Left renal pelvis (tissue), 4 donors: ENCODE measurements around the gene PGGHG. TPM values are rescaled to one million over a fixed set of nuclear protein-coding genes. Genes with fewer than 3 reads are reported as not detected.
"Not testable (repeated sequence)": the region's sequence is repeated elsewhere in the genome, so short reads cannot be mapped to it uniquely, and the experiment has no call there.

Experiments
- DNase-seq, 4 donors: peaks; one replicate each; pipeline ENCODE4 v3.0.0-alpha.2; 2013; ENCODE audit warnings: low read depth in 4 of 4, low spot score in 3 of 4
- polyA plus RNA-seq, 4 donors: library from polyadenylated mRNA; unstranded; fragments of 120-200 nt; gene quantifications; one replicate each; pipeline ENCODE4 v1.2.1, GENCODE V29; 2013; ENCODE audit not compliant: insufficient read length in 4 of 4

Gene PGGHG
- polyA plus RNA-seq, 4 donors = 8.3 to 25.1 (median 16.7) TPM

GRCh38 chr11:326842-327580, 38.1 kb downstream of the PGGHG start:
- no peak for DNase-seq

GRCh38 chr11:327581-327923, 38.6 kb downstream of the PGGHG start:
- DNase-seq = no peak

DNA sequence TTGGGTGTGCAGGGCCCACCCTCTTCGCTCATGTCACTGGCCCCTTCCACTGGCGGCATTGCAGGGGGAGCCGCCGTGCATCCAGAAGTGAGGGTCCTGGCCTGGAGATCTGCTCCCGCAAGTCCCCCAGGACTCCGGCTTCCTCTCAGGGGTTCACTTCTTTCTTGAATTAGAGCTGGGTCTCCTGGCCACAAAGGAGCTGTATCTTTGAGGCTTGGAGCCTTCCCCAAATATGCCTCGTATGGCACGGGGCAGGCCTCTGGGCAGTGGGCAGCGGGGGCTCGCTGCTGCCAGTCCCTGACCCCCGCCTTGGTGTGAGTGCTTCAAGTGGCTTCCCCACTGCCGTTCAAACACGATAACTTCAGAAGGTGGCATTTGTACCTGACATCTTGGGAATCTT, 39.1 kb downstream of the PGGHG start:
- DNase-seq = no peak

DNA sequence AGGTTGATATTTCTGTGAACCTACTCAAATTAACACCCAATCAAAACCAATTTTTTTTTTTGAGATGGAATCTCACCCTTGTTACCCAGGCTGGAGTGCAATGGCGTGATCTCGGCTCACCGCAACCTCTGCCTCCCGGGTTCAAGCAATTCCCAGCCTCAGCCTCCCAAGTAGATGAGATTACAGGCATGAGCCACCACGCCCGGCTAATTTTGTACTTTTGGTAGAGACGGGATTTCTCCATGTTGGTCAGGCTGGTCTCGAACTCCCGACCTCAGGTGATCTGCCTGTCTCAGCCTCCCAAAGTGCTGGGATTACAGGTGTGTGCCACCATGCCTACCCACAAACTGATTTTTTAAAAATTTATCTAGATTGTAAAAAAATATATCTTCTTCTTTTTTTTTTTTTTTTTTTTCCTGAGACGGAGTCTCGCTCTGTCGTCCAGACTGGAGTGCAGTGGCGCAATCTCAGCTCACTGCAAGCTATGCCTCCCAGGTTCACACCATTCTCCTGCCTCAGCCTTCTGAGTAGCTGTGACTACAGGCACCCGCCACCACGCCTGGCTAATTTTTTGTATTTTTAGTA, 39.7 kb downstream of the PGGHG start:
- not testable (repeated sequence) for DNase-seq

GRCh38 chr11:329886-330253, 40.9 kb downstream of the PGGHG start:
- DNase-seq = no peak

GRCh38 chr11:330307-330693, 41.4 kb downstream of the PGGHG start:
- DNase-seq = no peak

GRCh38 chr11:330694-331357, 41.9 kb downstream of the PGGHG start:
- DNase-seq = no peak

DNA sequence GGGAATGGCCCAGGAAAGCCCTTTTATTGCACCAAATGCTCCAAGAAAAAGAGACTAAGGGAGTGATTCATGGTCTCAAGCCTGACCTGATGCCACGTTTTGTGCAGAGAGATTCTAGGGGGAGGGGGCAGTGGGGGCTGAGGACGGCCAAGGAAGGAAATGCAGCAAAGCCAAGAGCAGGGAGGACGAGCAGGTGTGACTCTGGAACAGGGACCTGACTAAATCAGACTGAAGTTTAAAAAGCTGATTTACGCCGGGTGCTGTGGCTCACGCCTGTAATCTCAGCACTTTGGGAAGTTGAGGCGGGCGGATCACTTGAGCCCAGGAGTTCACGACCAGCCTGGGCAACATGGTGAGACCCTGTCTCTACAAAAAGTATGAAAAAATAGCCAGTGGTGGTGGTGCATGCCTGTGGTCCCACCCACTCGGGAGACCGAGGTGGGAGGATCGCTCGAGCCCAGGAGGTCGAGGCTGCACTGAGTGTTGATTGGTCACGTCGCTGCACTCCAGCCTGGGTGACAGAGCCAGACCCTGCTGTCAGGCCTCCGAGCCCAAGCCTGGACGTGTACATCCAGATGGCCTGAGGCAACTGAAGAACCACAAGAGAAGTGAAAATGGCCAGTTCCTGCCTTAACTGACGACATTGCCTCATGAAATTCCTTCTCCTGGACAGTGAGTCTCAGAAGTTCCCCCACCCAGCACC, 42.6 kb downstream of the PGGHG start:
- no peak for DNase-seq

DNA sequence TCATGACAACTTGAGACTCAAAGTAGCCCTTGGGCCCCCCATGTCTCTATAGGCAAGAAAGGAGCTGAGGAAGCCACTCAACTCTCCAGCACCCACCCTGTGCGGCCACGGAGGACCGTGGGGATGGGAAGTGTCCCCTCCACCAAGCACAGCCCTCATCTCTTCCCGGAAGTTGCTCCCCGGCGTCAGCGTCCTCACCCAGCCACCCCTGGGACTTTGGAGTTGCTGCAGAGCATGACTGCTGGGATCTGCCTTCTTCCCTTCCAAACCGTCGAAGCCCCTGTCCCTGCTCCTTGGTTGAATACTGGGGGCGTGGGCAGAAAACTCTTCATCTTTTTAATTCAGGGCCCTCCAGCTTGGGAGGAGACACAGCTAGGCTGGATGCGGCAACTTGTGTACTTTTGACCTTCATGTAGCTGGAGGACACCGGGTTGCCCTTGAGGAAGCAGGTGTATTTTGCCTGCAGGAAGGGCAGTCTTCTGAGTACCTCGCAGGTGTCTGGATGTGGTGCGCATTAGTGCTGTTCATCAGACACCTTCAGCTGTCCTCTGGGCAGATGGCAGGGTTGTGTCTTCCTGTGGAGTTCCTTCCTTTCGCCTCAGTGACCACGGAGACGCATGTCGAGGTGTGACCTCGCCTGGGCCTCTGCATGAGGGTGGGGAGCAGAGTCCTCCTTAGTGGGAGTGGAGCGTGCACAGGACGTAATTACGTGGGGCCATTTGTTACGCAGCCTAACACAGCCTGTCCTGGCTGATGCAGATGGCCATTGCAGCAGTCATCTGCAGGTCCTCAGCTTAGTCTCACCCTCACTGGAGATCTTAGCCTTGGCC, 43.9 kb downstream of the PGGHG start:
- no peak for DNase-seq

DNA sequence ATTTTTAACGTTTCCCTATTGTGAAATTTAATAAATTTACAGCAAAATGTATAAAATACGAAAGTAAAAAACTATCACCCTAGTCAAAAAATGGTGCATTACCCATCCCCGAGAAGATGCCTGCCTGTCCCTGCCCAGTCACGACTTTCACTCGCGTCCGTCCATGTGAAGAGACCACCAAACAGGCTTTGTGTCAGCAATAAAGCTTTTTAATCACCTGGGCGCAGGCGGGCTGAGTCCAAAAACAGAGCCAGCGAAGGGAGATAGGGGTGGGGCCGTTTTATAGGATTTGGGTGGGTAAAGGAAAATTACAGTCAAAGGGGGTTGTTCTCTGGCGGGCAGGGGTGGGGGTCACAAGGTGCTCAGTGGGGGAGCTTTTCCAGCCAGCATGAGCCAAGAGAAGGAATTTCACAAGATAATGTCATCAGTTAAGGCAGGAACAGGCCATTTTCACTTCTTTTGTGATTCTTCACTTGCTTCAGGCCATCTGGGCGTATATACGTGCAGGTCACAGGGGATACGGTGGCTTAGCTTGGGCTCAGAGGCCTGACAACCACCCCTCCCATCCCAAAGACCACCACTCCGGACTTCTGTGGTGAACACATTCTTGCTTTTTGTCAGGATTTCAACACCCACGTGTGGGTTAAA, 44.8 kb downstream of the PGGHG start:
- not testable (repeated sequence) for DNase-seq

GRCh38 chr11:334264-334994, 45.5 kb downstream of the PGGHG start:
- DNase-seq = no peak

GRCh38 chr11:335779-336658, 47.1 kb downstream of the PGGHG start:
- DNase-seq = no peak

DNA sequence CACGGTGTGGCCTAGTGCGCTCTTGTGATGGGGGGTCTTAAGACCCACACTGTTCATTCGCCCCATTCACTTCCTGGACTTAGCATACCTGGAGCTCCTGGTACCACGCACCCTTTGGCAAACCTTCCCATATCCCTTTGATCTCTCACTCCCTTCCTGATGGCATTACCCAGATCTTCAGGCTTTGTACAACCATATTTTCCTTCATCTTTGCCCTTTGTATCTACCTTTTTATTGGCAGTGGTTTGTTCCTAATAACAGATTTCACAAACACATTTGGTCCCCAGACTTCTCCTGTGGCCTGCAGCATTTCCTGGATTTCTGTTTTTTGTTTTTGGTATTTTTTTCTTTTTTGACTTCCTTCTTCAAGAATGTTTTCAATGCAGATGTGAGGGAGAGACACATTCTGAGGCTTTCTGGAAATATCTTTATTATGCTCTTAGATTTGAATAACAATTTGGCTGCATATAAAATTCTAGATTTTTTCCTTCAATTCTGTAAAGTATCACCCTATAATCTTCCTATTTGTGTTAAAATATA, 47.8 kb downstream of the PGGHG start:
- no peak for DNase-seq

DNA sequence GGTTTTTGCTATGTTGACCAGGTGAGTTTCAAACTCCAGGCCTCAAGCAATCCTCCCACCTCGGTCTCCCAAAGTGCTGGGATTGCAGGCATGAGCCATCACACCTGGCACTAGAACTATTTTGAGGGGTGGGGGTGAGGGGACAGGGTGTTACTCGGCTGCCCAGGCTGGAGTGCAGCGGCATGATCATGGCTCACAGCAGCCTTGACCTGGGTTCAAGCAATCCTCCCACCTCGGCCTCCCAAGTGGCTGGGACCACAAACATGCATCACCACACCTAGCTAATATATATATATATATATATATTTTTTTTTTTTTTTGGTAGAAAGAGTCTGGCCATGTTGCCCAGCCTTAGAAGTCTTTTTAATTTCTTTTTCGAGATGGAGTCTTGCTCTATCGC, 48.8 kb downstream of the PGGHG start:
- no peak for DNase-seq

DNA sequence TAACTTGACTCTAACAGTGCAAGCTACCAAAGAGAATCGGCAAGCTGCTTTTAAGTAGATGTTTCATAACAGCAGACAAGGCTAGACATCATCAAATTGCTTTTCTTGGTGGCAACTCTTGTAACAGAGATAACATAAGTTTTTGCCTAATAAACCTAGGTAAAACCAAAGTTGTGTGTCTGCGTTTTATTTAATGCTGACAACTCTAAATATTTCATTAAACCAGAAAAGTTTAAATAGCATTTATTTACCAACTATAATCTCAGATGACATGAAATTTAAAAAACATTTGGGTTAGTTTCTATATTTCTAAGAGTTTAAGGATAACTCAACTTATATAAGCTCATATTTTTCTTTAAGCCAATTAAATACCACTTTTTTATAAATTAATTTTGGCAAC, 51.0 kb downstream of the PGGHG start:
- DNase-seq = no peak

DNA sequence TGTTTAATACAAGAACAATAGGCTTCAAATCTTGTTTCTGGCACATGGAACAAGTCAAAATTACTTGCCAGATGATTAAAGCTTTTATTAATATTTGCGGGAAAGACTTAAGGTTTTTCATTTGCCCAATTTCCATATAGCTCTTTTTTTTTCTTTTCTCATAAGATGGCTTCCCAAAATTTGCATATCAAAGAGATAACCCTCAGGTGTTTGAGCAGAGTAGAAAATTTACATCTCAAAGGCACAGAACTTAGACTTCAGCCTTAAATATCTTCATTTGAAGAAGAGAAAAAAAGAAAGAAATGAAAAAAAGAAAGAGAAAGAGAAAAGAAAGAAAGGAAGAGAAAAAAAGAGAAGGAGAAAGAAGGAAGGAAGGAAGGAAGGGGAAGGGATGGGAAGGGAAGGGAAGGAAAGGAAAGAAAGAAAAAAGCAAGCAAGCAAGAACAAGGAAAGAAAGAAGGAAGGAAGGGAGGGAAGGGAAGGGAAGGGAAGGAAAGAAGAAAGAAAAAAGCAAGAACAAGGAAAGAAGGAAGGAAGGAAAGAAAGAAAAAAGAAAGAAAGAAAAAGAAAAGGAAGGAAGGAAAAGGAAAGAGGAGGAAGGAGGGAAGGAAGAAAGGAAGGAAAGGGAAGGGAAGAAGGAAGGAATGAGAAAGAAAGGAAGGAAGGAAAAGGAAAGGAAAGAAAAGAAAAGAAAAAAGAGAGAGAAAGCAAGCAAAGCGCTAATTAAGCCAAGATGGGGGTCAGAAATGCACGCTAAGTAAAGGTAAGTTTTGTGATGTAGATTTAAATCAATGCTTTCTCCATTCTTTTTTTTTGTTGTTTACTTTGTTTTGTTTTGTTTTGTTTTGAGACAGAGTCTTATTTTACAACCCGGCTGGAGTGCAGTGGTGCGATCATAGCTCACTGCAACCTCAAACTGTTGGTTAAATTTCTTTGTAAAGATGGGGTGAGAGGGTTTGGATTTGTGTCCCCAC, 51.9 kb downstream of the PGGHG start:
- no peak for DNase-seq

DNA sequence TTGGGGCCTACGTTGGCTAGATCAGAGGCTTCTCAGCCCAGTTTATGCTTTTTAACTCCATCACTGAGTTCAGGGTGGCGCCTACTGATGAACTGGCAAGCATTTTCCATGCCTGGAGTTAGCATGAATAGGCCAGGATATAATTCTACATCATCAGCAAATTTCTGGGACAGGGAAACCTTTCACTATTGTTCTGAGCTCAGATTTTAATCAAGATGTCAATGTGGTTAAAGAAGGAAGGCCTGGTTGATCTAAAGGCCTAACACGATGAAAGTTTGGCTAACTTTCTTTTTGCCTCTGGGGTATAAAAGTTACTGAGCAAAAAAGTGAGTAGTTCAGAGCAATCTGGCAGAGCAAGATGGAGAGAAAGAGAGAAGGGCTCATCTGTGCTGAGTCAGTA, 53.4 kb downstream of the PGGHG start:
- DNase-seq = no peak
